GM21360 (cell line): ENCODE results near the gene PODNL1.
A peak's percentile ranks its signal among the peaks of the same experiment; 100 is the strongest.

Experiments used
- ATAC-seq: cut with Tn5 transposase; IDR thresholded peaks from one replicate; pipeline ENCODE4 v1.9.1; 2021; ENCODE audit warnings: mild to moderate bottlenecking, moderate library complexity; ENCODE audit not compliant: unreplicated experiment

Gene PODNL1

GRCh38 chr19:13959141-13959961, 21.1 kb upstream of the PODNL1 start:
- no peak for ATAC-seq

GRCh38 chr19:13958043-13958442, 19.8 kb upstream of the PODNL1 start:
- no peak for ATAC-seq

- ATAC-seq: no peak
These were observed 18.8 kb upstream of the PODNL1 start for GRCh38 chr19:13957051-13957450.

- ATAC-seq: no peak
These were observed 18.1 kb upstream of the PODNL1 start for GRCh38 chr19:13956365-13956744.

DNA sequence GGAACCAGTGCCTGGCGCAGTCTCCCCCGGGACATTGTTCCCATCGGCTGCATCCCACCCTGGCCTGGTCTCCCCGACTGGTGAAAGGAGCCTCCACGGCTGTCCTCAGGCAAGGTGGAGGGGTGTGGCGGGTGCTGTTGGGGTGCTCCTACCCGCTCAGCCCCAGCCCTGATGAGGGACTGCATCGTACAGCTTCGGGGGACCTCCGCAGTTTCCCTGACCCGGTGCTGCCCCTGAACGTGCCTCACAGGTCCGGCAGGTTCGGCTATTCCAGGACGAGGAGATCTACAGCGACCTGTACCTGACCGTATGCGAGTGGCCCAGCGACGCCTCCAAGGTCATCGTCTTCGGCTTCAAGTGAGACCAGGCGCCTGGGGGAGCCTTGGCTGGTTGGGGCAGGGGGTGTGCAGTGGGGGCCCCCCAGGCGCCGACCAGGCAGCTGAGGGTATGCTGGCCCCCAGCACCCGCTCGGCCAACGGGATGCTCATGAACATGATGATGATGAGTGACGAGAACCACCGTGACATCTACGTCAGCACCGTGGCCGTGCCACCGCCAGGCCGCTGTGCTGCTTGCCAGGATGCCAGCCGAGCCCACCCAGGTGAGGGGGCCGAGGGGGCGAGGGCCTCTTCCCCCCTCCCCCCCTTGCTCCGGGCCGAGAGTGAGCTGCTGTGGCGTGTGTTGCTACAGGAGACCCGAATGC, 17.6 kb upstream of the PODNL1 start:
- no peak for ATAC-seq

GRCh38 chr19:13954185-13954584, 16.0 kb upstream of the PODNL1 start:
- no peak for ATAC-seq

GRCh38 chr19:13952931-13953531, 14.8 kb upstream of the PODNL1 start:
- no peak for ATAC-seq

GRCh38 chr19:13952154-13952930, 14.1 kb upstream of the PODNL1 start, which contains the start of gene DCAF15:
Gene DCAF15 (plus strand): TSS chr19:13952509. CDS start chr19:13952513, 4 bp downstream.
- ATAC-seq: peak; percentile 95

DNA sequence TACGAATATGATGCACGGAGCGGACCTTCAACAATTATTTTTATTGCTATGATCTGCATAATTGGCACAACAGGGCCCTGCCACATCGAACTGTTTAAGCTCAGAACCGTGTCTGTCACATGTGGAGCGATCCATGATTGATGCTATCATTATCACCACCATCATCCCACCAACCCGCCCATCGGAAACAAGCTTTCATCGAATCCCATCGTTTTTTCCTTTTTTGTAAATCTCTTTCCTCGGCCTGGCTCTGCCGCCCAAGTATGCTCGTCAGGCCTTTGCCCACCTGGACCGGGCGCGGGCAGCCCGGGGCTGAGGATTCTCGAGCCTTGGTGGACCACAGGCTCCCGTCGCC, 13.6 kb upstream of the PODNL1 start:
- ATAC-seq: no peak

GRCh38 chr19:13951043-13951442, 12.8 kb upstream of the PODNL1 start:
- no peak for ATAC-seq

GRCh38 chr19:13946414-13946813, 8.2 kb upstream of the PODNL1 start:
- no peak for ATAC-seq

DNA sequence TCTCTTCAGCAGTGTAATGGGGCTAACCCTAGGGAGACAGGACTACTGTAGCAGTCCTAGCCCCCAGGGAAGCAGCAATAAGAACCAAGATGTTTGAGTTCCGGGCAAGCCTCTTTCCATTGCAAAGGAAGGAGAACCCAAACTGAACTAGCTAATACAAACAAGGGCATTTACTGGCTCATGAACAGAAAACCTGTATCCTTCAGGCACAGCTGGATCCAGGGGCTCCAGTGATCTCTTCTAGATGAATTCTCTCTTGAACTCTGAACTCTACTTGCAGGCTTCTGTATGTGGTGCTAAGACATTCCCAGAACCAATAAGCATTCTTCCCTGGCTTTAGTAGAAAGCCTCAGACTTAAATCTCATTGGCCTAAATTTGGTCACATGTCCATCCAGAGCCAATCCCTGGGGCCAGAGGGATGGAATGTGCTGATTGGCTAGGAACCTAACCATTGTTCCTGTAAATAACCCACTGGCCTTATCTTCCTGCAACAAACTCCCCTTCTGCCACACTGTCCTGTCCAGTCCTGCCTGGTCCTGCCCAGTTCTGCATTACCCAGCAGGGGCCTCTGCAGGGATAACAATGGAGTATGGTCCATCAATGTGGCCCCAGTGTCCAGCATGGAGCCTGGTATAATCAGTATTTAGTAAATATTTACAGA, 3.9 kb upstream of the PODNL1 start:
- ATAC-seq: no peak

DNA sequence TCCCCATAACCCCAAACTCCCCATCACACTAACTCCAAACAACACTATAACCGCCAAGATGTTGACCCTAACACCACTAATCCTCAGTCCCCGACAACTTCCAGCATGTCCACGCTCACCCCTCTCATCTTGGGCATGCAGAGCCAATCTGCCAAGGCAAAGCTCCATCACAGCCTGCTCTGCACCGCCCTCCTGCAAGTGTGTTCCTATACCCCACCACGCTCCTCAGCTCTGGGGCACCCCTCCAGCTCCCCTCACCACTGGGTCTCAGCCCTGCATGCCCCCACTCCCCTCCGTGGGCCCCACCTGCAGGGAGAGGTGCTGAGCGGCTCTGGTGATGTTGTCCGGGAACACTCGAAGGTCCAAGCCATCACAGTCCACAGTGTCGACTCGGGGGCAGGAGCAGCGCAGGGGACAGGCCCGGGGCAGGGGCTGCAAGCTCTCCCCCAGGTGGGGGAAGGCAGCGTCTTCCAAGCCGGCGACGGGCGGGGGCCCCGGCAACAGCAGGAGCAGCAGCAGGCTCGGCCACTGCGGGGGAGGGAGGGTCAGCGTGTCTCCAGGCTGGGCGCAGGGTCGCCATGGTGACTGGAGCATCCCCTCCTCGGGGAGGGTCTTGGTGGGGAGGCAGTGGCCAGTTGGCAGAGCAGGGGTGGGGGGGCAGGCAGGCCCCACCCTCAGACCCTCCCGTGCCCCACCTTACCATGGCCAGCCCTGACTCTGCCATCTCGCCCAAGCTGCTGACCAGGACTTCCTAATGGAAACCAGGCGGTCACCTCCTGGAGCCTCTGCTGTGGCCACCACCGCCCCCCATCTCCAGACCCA, 527 bp downstream of the PODNL1 start:
- ATAC-seq: no peak

DNA sequence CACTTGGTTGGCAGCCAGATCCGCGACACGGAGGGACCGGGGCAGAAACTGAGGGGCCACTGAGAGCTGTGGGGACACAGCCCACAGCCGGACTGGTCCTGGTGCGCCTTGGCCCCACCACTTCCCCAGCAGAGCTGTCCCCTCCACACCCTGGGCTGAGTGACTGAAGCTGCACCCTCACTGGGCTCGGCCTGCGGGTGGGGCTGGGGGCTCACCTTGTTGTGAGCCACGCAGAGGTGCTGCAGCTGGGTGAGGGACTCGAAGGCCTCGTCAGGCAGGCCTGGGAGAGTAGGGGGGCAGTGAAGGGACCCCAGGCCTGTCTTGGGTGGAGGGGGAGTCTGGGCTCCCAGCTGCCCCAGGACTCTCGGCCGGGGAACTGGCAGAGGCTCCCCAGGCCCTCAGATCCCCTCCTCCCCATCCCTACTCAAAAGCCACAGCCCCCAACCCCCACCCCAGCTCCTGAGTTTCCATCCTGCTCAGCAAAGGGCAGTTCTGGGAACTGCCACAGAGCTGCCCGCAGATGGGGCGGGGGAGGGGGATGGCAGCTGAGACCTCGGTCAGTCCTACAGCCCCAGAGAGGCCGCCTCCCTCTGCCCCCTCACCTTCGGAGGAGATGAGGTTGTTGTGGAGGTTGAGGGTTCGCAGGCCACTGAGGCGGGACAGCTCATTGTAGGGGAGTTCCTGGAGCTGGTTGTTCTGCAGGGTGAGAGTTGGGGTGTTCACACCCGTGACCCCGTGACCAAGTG, 2.3 kb downstream of the PODNL1 start:
- no peak for ATAC-seq

DNA sequence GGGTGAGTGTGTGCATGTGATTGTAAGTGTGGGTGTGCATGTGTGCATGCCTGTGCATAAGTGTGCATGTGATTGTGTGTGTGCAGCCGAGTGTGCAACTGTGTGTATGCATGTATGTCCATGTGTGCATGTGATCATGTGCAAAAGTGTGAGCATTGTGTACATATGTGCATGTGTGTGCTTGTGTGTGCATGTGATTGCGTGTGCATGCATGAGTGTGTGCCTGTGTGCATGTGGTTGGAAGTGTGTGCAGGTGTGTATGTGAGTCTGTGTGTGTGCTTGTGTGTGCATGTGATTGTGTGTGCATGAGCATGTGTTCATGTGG, 3.5 kb downstream of the PODNL1 start:
- no peak for ATAC-seq

GRCh38 chr19:13932911-13933393, 5.3 kb downstream of the PODNL1 start:
- no peak for ATAC-seq

- ATAC-seq: no peak
These were observed 6.0 kb downstream of the PODNL1 start for GRCh38 chr19:13932149-13932637.

- no peak for ATAC-seq
These were observed 6.6 kb downstream of the PODNL1 start for GRCh38 chr19:13931391-13932148.
